DMS114 treated with DMSO at 0.1 percent for 48 hours (cell line): ENCODE data around the gene DBNDD2.

Experiments
- DNase-seq: peaks from one replicate; lab custom pipeline; 2025; ENCODE audit not compliant: unreplicated experiment; lab: John Stamatoyannopoulos, UW

The DBNDD2 gene

DNA sequence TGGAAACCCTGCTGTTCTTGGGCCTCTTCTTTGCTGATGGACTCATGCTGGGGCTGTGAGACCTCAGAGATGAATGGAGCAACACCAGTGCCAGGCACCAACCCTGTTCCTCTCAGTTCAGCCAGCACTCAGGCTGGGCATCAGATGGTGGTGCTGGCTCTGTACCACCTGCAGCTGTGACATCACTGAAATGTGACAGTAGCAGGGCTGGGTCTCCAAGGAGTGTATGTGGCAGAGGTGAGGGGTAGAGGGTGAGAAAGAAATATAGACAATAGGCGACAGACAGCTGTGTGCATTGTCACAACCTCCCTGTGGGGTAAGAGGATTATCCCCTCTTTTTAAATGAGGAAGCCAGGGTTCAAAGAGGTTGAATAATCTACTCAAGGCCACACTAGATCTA, 29.9 kb upstream of the DBNDD2 start, which contains the start of gene TP53TG5:
Gene TP53TG5, minus strand, starts transcription at position 135 of the 400 bp plus-strand sequence. Its CDS starts 89 bp downstream, at position 46.
- DNase-seq, result no peak

DNA sequence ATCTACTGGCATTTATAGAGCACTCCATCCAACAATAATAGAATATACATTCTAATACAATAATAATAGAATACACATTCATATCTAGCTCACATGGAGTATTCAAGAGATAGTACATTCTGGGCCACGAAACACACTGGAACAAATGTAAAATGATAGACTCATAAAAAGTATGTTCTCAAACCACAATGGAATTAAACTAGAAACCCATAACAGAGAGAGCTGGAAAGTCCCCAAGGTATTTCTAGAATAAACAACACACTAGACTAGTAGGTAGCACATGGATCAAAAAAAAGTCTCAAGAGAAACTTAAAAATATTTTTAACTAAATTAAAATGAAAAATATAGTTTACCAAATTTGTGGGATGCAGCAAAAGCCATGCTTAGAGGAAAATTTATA, 20.8 kb upstream of the DBNDD2 start:
- DNase-seq, result no peak

DNA sequence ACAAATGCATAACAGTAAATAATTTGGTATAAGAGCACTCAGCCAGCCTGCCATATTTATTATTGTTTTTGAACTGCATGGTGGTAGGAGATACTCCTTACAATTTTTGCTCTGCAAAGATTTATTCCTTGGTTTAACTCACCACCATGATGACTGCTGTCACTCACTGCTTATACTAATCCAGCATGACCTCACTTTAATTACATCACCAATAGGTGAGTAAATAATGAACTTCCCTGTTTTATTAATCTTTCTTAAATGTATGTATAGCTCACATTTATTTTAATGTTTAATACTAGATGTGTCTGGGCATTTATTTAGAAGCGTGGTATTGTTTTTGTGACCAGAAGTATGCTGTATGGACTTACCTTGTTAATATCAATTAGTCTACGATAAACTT, 17.2 kb upstream of the DBNDD2 start:
- no peak for DNase-seq

DNA sequence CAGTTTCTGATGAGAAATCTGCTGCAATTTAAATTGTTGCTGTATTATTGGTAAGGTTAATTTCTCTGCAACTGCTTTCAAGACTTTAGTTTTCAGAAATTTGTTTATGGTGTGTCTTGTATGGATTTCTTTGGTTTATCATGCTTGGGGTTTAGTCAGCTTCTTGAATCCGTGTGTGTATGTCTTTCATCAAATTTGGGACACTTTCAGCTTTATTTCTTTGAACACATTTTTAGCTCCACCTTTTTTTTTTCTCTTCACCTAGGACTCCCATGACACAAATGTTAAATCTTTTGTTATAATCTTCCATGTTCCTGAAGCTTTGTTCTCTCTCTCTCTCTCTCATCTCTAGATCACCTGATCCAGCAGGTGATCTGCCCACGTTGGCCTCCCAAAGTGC, 16.5 kb upstream of the DBNDD2 start:
- DNase-seq, result no peak

DNA sequence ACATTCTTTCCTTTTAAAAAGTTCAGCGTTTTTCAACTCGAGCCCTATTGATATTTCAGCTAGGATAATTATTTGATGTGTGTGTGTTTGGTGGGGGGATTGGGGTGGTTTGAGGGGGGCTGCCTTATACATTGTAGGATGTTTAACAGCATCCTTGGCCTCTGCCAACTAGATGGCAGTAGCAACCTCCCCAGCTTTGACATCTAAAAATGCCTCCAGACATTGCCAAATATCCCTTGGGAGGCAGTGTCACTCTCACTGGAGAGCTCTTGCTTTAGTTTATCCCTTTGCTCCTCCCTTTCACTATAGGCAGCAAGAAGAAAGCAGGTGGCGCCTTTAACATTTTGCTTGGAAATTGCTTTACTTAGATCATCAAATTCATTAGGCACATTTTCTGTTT, 15.4 kb upstream of the DBNDD2 start:
- DNase-seq, result no peak

DNA sequence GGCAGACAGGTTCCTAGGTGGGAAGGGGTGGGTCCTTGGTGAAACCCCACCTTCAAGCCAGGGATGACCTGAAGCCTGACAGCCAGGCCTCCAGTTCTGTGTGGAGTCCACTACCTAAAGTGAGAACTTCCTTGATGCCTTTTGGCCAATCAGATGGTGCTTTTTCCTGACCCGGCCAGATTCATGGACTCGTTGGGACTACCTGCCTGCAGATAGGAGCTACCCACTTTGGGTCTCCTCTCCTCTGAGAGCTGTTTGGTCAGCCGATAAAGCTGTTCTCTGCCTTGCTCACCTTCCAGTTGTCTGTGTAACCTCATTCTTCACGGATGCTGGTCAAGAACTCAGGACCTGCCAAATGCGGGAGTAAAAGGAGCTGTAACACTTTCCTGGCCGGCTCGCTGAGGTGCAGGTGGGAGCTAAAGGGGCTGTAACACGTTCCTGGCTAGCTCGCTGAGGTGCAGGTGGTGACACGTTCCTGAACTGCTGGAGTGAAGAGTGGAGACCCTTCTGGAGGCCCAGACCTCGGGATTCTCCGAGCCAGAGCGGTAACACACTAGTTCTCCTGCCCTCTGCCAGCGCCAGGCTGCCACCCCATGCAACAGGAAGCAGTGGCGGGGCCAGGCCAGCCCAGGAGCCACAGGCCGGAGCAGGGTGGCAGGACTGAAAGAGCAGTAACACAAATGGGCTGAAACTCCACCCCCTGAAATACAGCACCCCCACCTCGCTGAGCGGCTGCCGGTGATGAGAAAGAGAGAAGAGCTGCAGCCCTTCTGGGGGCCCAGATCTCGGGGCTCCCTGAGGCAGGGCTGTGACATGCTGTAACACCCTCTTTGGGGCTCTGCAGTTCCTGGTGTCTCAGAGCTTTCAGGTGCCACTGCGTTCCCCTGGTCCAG, 13.6 kb upstream of the DBNDD2 start:
- DNase-seq, result no peak

DNA sequence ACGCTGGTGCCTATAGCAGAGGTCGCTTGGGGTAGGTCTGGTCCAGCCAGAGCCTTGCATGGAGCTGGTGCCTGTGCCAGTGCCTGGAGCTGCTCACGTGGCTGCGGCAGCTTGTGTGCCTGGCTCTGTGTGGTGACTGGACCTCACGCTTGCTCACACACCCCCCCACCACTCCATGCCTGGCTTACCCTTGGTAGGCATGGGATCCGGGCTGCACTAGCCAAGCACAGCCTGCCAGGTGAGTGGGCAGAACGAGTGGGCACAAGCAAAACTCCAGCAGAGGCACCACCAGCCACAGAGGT, 13.0 kb upstream of the DBNDD2 start:
- no peak for DNase-seq

DNA sequence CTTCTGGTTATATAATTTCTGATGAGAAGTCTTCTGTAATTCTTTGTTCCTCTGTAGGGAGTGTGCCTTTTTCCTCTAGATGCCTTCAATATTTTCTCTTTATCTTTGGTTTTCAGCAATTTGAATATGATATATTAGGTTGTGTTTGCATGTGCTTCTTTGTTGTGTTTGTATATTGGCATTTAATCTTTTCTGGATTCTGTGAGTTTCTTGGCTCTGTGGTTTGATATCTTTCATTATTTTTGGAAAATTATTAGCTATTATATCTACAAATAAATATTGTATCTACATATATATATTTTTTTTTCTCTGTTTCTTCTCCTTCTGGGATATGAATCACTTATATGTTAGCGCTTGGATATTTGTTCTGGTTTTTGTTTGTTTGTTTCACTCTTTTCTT, 9.1 kb upstream of the DBNDD2 start:
- no peak for DNase-seq

DNA sequence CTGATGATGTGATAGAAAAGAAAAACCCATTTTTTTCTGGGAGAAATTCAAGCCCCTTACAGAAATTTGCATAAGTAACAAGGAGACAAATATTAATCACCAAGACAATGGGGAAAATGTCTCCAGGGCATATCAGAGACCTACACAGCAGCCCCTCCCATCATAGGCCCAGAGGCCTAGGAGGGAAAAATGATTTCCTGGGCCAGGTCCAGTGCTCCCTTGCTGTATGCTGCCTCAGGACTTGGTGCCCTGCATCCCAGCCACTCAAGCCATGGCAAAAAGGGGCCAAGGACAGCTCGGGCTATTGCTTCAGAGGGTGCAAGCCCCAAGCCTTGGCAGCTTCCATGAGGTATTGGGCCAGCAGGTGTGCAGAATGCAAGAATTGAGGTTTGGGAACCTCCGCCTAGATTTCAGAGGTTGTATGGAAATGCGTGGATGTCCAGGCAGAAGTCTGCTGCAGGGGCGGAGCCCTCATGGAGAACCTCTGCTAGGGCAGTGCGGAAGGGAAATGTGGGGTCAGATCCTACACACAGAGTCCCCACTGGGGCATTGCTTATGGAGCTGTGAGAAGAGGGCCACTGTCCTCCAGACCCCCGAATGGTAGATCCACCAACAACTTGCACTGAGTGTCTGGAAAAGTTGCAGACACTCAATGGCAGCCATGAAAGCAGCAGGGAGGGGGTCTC, 7.6 kb upstream of the DBNDD2 start:
- no peak for DNase-seq

DNA sequence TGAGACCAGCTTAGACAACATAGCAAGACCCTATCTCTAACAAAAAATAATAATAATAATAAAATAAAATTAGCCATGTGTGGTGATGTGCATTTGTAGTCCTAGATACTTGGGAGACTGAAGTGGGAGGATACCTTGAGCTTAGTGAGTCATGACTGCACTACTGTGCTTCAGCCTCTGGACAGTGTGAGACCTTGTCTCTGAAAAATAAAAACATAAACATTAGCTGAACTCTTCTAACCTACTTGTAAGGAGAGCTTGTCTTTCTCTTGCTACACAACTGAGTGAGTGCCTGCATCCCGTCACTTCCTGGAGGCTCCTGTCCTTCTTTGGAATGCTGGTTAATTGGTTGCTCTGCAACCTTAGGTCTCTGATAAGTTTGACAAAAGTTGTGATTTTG, 5.1 kb upstream of the DBNDD2 start:
- no peak for DNase-seq

DNA sequence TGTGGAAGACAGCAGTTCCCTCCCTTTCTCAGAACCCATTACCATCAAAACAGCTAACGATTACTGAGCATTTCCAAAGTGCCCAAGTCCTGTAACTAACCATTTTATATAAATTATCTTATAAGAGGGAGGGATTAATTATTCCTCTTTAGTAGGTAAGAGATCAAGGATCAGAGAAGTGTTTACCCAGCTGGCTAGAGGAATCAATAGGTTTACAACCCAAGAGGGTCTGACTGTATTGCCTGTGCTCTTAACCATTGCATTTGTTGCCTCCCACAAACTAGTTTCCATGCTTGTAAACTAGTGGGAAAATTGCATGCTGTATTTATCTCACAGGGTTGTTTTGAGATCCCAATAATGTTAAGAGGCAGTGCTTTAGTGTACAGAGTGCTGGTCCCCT, 3.7 kb upstream of the DBNDD2 start:
- no peak for DNase-seq

DNA sequence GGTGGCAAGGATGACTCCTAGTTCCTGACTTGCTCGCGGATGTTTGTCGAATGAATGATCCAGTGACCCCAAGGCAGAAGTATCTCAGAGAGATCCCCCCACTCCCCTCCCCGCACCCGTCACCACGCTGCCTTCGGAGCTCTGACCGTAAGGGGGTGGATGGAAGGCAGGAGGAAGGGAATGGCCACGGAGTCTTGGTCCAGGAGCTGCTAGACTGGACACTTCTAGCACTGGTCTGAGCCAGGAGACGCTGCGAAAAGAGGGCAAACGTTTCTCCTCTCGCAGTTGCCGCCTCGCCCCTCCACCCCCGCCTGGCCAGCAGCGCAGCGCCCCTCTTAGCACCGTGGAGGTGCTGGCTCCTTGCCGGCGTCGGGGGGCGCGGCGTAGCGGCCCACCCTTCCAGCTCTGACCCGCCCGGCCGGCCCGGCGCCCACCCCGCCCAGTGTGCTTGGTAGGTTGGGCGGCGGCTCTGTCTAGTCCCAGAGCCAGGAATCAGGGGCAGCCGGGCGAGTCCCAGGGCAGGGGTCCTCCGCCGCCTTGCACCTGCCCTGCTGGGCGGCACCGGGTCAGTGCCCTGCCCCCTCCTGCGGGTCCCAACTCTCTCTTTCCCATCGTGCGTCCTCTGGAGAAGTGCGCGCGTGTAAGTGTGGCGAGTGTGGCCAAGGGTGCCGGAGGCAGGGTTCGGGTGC, 2.4 kb upstream of the DBNDD2 start:
- DNase-seq, result no peak

DNA sequence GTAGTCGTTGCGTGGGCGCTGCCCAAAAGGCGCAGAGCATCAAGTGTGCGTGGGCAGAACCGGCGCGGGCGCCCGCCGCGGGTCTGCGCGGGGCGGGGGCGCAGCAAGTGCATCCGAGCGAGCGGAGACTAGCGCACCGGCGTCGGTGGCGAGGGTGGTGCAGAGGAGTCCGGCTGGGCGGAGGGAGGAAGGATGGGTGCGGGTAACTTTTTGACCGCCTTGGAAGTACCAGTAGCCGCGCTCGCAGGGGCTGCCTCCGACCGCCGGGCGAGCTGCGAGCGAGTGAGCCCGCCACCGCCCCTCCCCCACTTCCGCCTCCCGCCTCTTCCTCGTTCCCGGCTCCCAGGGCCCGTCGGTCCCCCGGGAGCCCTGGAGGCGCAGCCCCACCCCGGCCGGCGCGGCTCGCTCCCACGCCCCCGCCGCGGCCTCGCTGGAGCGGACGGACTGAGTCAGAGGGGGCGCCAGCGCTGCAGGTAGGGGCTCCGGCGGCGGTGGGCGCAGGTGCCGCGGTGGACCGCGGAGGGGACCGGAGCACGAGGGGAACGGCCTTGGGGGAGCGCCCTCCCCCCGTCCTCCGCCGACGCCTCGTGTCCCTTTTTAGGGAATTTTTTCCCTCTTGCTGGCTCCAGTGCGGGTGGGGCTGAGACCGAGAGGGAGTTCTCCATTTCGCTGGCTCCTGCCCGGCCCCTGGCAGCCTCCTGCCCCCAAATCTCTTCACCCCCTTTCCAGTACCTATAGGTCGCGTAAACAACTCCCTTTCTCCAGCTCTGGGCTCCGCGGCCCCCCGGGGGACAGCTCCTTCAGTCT, 1.6 kb upstream of the DBNDD2 start:
- DNase-seq, result peak; percentile 3

DNA sequence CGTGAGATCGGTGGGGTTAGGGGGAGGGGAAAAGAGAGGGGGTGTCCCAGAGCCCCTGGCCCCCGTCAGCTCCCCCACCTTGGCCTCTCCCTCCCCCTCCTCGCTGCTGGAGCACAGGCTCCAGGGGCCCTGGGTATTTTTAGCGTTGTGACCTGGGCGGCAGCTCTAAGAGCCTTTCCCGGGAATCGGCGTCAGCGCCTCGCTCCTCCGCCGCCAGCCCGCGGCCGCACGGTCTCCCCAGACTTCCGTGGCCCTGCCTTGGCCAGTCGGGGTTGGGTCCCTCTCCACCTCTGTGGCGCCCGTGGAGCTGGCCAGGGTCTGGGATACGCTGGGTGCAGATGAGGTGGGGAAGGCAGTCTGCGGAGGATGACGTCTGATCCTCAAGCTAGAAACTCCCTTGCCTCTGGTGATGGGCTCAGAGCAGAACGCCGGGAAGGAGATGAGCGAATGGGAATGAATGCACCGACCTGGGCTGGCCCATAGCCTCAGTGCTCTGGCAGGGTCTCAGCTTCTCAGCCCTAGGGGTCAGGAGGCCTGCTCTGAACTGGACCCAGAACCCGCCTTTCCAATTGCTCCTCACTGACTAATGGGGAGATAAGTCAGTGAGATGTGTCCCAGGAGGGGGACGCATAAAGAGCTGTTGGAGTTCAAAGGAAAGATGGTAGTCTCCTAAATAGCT, 883 bp upstream of the DBNDD2 start:
- DNase-seq, result no peak

DNA sequence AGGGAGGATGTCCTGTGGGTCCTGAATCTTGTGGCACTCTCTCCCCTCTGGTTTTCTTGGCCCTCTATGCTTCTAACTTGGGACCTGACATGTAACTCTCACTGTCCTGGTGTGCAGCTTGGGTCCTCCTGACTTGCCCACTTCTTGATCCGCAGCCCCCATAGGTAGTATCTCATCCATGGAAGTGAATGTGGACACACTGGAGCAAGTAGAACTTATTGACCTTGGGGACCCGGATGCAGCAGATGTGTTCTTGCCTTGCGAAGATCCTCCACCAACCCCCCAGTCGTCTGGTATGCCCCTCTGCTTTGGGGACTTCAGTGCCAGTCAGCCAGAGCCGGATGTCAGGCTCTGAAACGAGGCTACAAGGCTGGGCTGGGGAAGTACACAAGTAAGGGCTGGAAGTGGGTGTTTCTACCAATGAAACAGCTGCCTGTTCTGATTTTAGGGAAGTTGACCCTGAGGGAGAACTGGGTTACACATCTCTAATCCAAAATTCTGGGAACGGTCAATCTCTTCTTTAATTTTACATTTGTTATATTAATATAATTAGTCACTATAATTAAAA, 641 bp downstream of the DBNDD2 start:
- DNase-seq, result no peak

DNA sequence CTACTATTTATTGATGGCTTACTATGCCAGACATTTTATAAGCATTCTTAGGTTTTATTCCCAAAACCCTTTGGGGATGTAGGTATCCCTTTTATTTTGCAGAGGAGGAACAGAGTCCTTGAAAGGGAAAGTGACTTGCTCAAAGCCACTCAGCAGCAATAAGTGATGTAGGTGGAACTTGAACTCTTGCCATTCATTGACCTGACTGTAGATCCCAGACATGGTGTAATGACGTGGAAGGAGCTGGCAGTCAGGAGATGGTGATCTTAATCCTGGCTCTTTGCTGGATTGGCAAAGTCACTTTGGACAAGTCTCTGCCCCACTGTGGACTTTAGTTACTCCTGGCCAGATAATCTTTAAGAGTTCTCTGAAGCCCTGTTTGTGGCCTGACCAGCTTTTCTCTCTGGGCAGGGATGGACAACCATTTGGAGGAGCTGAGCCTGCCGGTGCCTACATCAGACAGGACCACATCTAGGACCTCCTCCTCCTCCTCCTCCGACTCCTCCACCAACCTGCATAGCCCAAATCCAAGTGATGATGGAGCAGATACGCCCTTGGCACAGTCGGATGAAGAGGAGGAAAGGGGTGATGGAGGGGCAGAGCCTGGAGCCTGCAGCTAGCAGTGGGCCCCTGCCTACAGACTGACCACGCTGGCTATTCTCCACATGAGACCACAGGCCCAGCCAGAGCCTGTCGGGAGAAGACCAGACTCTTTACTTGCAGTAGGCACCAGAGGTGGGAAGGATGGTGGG, 1.6 kb downstream of the DBNDD2 start:
- DNase-seq, result no peak

DNA sequence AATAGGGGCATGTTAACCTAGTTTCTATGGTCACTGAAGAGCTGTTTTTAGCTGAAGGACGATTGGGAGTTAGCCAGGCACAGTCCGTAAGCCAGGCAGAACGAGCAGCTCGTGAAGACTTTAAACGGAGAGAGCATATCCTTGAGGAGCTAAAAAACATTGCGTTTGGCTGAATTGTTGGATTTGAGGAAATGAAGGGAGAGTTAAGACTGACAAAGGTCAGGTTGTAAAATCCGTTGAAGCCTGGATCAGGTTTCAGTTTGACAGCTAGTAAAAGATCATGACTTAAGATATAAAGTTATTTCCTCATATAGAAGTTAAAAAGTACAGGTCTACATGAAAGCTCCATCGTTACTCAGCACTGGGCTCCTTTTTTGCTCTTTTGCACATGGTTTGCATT, 2.8 kb downstream of the DBNDD2 start:
- no peak for DNase-seq

DNA sequence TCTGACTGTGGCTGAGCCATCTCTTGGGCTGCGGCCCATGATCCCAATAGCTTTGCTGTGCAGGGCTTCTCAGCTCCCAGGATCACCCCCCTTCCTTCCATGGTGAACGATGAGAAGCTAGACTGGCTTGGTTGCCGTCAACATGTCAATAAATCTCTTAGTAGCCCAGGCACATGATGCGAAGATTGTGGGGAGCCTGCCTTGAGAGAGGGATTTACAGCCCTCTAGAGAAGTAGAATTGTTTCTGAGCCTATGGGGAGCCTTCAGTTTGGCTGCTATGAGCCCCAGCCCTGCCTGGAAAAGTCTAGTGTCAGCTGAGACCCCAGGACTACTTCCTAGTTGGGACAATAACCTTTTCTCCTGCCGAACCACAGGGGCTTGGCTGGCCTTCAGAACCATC, 4.6 kb downstream of the DBNDD2 start:
- no peak for DNase-seq

DNA sequence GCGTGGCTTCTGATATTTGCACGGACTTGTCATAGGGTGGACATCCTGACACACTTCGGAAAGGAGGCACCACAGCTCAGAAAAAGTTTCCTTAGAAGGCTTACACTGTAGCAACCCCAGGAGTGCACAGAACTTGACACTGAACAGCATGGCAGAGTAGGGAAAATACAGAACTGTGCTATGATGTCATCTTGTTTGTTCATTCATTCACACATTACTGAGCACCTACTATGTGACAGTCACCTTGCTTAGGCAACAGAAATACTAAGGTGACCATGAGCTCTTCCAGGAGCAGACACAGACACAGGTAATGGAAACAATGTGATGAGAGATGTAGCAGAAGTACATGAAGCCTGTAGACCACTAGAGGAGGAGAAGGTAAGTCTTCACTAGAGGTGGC, 5.4 kb downstream of the DBNDD2 start:
- DNase-seq, result no peak
